ENCODE measurements around the gene RGS4. TPM values are rescaled to one million over a fixed set of nuclear protein-coding genes. Genes with fewer than 3 reads are reported as not detected.
"Not testable (repeated sequence)": the region's sequence is repeated elsewhere in the genome, so short reads cannot be mapped to it uniquely, and the experiment has no call there.

The RGS4 gene
- polyA plus RNA-seq, 1 donor (not counting 4 experiments of a cell fraction or from before 2014, with no cell fraction given) = 0.90 TPM

DNA sequence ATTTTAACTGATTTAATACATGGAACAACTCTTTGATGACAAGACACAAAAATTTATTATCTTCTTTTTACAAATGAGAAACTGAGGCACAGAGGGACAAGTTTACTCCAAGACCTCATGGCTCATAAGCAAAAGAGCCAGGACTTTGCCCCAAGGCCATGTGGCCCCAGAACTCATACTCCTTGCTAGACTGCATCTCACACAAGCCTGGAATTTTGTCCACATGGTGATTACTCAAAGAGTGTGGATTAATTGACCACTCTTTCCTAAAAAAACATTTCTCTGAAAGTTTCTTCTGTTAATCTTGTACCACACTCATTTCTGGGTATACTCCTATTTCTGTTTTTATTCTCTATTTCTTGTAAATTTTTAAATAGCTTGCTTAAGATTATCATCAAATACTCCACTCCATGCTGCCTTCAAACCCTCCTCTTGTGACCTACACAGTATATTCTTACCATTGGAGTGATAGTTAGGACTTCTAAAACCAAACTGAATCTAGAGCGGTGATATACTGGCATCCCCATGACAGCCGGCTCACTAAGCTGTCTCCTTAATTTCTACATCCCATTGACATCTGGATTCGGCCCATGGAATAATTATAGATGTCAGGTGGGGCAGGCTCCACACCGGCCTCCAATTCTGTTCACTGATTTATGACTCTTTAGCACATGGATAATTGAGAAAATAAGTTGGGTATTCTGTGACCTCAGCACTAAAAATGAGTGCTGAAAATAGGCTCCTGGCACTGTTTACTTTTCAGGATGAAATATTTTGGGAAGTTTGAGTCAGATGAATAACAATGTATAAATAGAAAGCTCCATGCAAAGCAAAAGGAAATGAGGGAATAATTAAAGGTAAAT lies 16.1 kb downstream of the RGS4 start:
- no peaks in the 10 kb centered on the region for H3K27me3 ChIP-seq (ENCODE audit: control insufficient read depth, extremely low read depth, insufficient read depth, low read length)
- peaks cover 3% of the 10 kb centered on the region for H3K4me1 ChIP-seq (ENCODE audit: control insufficient read depth, extremely low read depth, insufficient read depth, low read length)
- no peak for TF ChIP-seq EZH2 (IDR thresholded peaks at IDR 0.05; ENCODE audit: low read length)
- TF ChIP-seq, protein P1, sequence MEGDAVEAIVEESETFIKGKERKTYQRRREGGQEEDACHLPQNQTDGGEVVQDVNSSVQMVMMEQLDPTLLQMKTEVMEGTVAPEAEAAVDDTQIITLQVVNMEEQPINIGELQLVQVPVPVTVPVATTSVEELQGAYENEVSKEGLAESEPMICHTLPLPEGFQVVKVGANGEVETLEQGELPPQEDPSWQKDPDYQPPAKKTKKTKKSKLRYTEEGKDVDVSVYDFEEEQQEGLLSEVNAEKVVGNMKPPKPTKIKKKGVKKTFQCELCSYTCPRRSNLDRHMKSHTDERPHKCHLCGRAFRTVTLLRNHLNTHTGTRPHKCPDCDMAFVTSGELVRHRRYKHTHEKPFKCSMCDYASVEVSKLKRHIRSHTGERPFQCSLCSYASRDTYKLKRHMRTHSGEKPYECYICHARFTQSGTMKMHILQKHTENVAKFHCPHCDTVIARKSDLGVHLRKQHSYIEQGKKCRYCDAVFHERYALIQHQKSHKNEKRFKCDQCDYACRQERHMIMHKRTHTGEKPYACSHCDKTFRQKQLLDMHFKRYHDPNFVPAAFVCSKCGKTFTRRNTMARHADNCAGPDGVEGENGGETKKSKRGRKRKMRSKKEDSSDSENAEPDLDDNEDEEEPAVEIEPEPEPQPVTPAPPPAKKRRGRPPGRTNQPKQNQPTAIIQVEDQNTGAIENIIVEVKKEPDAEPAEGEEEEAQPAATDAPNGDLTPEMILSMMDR (optimal IDR thresholded peaks at IDR 0.05 in 1 of 3, IDR thresholded peaks at IDR 0.05 in 1 of 3, conservative IDR thresholded peaks at IDR 0.05 in 1 of 3; ENCODE audit: extremely low read depth in 1 of 3, insufficient read depth in 2 of 3, low read length in 3 of 3) = no peak
- no peak overlapping the region for H3K4me2 ChIP-seq (ENCODE audit: control insufficient read depth, extremely low read depth, insufficient read depth, low read depth, low read length)
- no peak overlapping the region for H3K27ac ChIP-seq (ENCODE audit: control insufficient read depth, insufficient read depth, low read length)
- dilution Hi-C loops (cut with MboI; ENCODE audit: extremely low pct_ligation_motif_present, low sequenced_read_pairs) = no loop called here
- no peaks in the 10 kb centered on the region for H3K9me3 ChIP-seq (ENCODE audit: control insufficient read depth, low read depth, low read length)
- DNase-seq (ENCODE audit: low read depth, low spot score) = no peak
- no peak overlapping the region for H3K4me3 ChIP-seq (ENCODE audit: control insufficient read depth in 2 of 3, extremely low read depth in 1 of 3, insufficient read depth in 2 of 3, low read depth in 1 of 3, low read length in 3 of 3)
- H3K79me2 ChIP-seq (ENCODE audit: control insufficient read depth, insufficient read depth, low read length) = no peaks in the 10 kb centered on the region
- H3K9ac ChIP-seq (ENCODE audit: control insufficient read depth, extremely low read depth, insufficient read depth, low read length) = no peak overlapping the region
- H3K9me1 ChIP-seq (ENCODE audit: control insufficient read depth, extremely low read depth, insufficient read depth, low read length) = no peaks in the 10 kb centered on the region
- H2AFZ ChIP-seq (ENCODE audit: control insufficient read depth, low read length) = no peak overlapping the region
- no peaks in the 10 kb centered on the region for H3K36me3 ChIP-seq (ENCODE audit: control insufficient read depth in 2 of 2, extremely low read depth in 1 of 2, insufficient read depth in 2 of 2, low read length in 2 of 2)
- no peak for FAIRE-seq
- H4K20me1 ChIP-seq (ENCODE audit: control insufficient read depth, extremely low read depth, insufficient read depth, low read length) = no peaks in the 10 kb centered on the region

DNA sequence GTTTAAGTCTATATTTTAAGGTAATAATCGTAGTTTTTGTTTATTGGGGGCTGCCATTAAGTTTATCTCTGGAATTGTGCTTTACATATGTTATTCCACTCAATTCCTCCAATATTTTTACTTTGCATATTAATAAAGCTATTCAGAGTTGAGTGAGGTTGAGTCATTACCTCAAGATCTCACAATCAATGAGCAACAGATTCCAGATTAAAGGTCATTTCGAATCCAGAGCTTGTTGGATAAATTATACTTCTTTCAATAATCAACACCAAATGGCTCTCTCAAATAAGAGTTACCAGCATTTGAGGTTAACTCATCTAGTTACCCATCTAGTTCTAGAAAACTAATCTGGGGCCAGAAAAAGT lies 16.7 kb downstream of the RGS4 start:
- dilution Hi-C loops (cut with MboI; ENCODE audit: extremely low pct_ligation_motif_present, low sequenced_read_pairs) = no loop called here
- Histone ChIP-seq H3K4me2 (ENCODE audit: control insufficient read depth, extremely low read depth, insufficient read depth, low read depth, low read length) (no peak overlapping the region), H3K79me2 (ENCODE audit: control insufficient read depth, insufficient read depth, low read length) (no peaks in the 10 kb centered on the region), H3K27ac (ENCODE audit: control insufficient read depth, insufficient read depth, low read length) (no peak overlapping the region), H3K27me3 (ENCODE audit: control insufficient read depth, extremely low read depth, insufficient read depth, low read length) (no peaks in the 10 kb centered on the region), H3K9me3 (ENCODE audit: control insufficient read depth, low read depth, low read length) (no peaks in the 10 kb centered on the region), H3K4me3 (ENCODE audit: control insufficient read depth in 2 of 3, extremely low read depth in 1 of 3, insufficient read depth in 2 of 3, low read depth in 1 of 3, low read length in 3 of 3) (no peak overlapping the region), H3K36me3 (ENCODE audit: control insufficient read depth in 2 of 2, extremely low read depth in 1 of 2, insufficient read depth in 2 of 2, low read length in 2 of 2) (no peaks in the 10 kb centered on the region), H4K20me1 (ENCODE audit: control insufficient read depth, extremely low read depth, insufficient read depth, low read length) (no peaks in the 10 kb centered on the region), H3K9ac (ENCODE audit: control insufficient read depth, extremely low read depth, insufficient read depth, low read length) (no peak overlapping the region), H3K4me1 (ENCODE audit: control insufficient read depth, extremely low read depth, insufficient read depth, low read length) (peaks cover 6% of the 10 kb centered on the region), H3K9me1 (ENCODE audit: control insufficient read depth, extremely low read depth, insufficient read depth, low read length) (no peaks in the 10 kb centered on the region), H2AFZ (ENCODE audit: control insufficient read depth, low read length) (no peak overlapping the region)
- FAIRE-seq (no peak), DNase-seq (ENCODE audit: low read depth, low spot score) (no peak)
- TF ChIP-seq, protein P1 (optimal IDR thresholded peaks at IDR 0.05 in 1 of 3, IDR thresholded peaks at IDR 0.05 in 1 of 3, conservative IDR thresholded peaks at IDR 0.05 in 1 of 3; ENCODE audit: extremely low read depth in 1 of 3, insufficient read depth in 2 of 3, low read length in 3 of 3) = no peak
- no peak for TF ChIP-seq EZH2 (IDR thresholded peaks at IDR 0.05; ENCODE audit: low read length)

DNA sequence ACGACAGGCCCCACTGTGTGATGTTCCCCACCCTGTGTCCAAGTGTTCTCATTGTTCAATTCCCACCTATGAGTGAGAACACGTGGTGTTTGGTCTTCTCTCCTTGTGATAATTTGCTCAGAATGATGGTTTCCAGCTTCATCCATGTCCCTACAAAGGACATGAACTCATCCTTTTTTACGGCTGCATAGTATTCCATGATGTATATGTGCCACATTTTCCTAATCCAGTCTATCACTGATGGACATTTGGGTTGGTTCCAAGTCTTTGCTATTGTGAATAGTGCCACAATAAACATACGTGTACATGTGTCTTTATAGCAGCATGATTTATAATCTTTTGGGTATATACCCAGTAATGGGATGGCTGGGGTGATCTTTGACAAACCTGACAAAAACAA lies 20.0 kb downstream of the RGS4 start:
- DNase-seq (ENCODE audit: low read depth, low spot score); H4K20me1 ChIP-seq (ENCODE audit: control insufficient read depth, extremely low read depth, insufficient read depth, low read length); H3K9me1 ChIP-seq (ENCODE audit: control insufficient read depth, extremely low read depth, insufficient read depth, low read length); H3K79me2 ChIP-seq (ENCODE audit: control insufficient read depth, insufficient read depth, low read length); FAIRE-seq; H2AFZ ChIP-seq (ENCODE audit: control insufficient read depth, low read length); dilution Hi-C loops (cut with MboI; ENCODE audit: extremely low pct_ligation_motif_present, low sequenced_read_pairs); H3K27ac ChIP-seq (ENCODE audit: control insufficient read depth, insufficient read depth, low read length); H3K27me3 ChIP-seq (ENCODE audit: control insufficient read depth, extremely low read depth, insufficient read depth, low read length); H3K4me3 ChIP-seq (ENCODE audit: control insufficient read depth in 2 of 3, extremely low read depth in 1 of 3, insufficient read depth in 2 of 3, low read depth in 1 of 3, low read length in 3 of 3); H3K4me2 ChIP-seq (ENCODE audit: control insufficient read depth, extremely low read depth, insufficient read depth, low read depth, low read length); H3K9me3 ChIP-seq (ENCODE audit: control insufficient read depth, low read depth, low read length); H3K4me1 ChIP-seq (ENCODE audit: control insufficient read depth, extremely low read depth, insufficient read depth, low read length); H3K36me3 ChIP-seq (ENCODE audit: control insufficient read depth in 2 of 2, extremely low read depth in 1 of 2, insufficient read depth in 2 of 2, low read length in 2 of 2); H3K9ac ChIP-seq (ENCODE audit: control insufficient read depth, extremely low read depth, insufficient read depth, low read length): not testable (repeated sequence)

Data from keratinocyte (primary cell).